ENCODE results near the gene DLX3. TPM values are rescaled to one million over a fixed set of nuclear protein-coding genes. Genes with fewer than 3 reads are reported as not detected.

Gene DLX3
- total RNA-seq, 1 experiment from 2014 or later: 4.9 TPM

- no peak for TF ChIP-seq CTCF (IDR thresholded peaks at IDR 0.05; ENCODE audit: insufficient read depth in 1 of 2, low read depth in 1 of 2, low read length in 1 of 2, severe bottlenecking in 1 of 2, unreplicated experiment in 1 of 2)
- CTCF ChIA-PET: interaction anchor here (1.1 to 1.7 kb wide), 7 partner anchors 15 to 166 kb away, joined by 3 to 5 read pairs (median 3); no protein-coding TSS in a partner anchor
These were observed 38.2 kb downstream of the DLX3 start for GRCh38 chr17:49956780-49957179.

GRCh38 chr17:49955157-49955556, 39.9 kb downstream of the DLX3 start:
- H3K9me3 ChIP-seq: no peaks in the 10 kb centered on the region
- H3K36me3 Mint-ChIP-seq (ENCODE audit: insufficient read depth, unreplicated experiment): no peaks in the 10 kb centered on the region
- ChIA-PET POLR2A (no interaction called here), CTCF (interaction anchor here (1.0 to 1.4 kb wide), 2 partner anchors 9 to 38 kb away, joined by 3 to 5 read pairs; no protein-coding TSS in a partner anchor)
- no peak for DNase-seq
- intact Hi-C loops (cut with micrococcal nuclease; ENCODE audit: unreplicated experiment): no loop called here
- H3K4me1 ChIP-seq: peaks cover 4% of the 10 kb centered on the region
- no peak for TF ChIP-seq CTCF (IDR thresholded peaks at IDR 0.05; ENCODE audit: insufficient read depth in 1 of 2, low read depth in 1 of 2, low read length in 1 of 2, severe bottlenecking in 1 of 2, unreplicated experiment in 1 of 2)
- BruUV-seq (replicated peaks): no TSS peak
- H3K9me3 Mint-ChIP-seq (ENCODE audit: unreplicated experiment): no peaks in the 10 kb centered on the region
- no peaks in the 10 kb centered on the region for H3K27me3 Mint-ChIP-seq (ENCODE audit: insufficient read depth, unreplicated experiment)
- no peak overlapping the region for H3K4me3 Mint-ChIP-seq (ENCODE audit: unreplicated experiment)
- no peak overlapping the region for H3K4me3 ChIP-seq (ENCODE audit: low read depth, low read length)
- no peaks in the 10 kb centered on the region for H3K36me3 ChIP-seq (ENCODE audit: control insufficient read depth, insufficient read depth, low read length)
- no peaks in the 10 kb centered on the region for H3K27me3 ChIP-seq (replicated peaks; ENCODE audit: control insufficient read depth, insufficient read depth, low read length)
- H3K27ac Mint-ChIP-seq (ENCODE audit: unreplicated experiment): no peak overlapping the region
- H3K4me1 Mint-ChIP-seq (ENCODE audit: low read depth, unreplicated experiment): peaks cover 27% of the 10 kb centered on the region

More at GRCh38 chr17:49956780-49957179, 38.2 kb downstream of the DLX3 start:
- Histone ChIP-seq H3K27me3 (replicated peaks; ENCODE audit: control insufficient read depth, insufficient read depth, low read length) (no peaks in the 10 kb centered on the region), H3K36me3 (ENCODE audit: control insufficient read depth, insufficient read depth, low read length) (no peaks in the 10 kb centered on the region), H3K4me1 (peaks cover 4% of the 10 kb centered on the region), H3K4me3 (ENCODE audit: low read depth, low read length) (no peak overlapping the region), H3K9me3 (no peaks in the 10 kb centered on the region)
- Mint-ChIP-seq H3K4me1 (ENCODE audit: low read depth, unreplicated experiment) (peaks cover 25% of the 10 kb centered on the region), H3K4me3 (ENCODE audit: unreplicated experiment) (no peak overlapping the region), H3K36me3 (ENCODE audit: insufficient read depth, unreplicated experiment) (no peaks in the 10 kb centered on the region), H3K27me3 (ENCODE audit: insufficient read depth, unreplicated experiment) (no peaks in the 10 kb centered on the region), H3K9me3 (ENCODE audit: unreplicated experiment) (no peaks in the 10 kb centered on the region), H3K27ac (ENCODE audit: unreplicated experiment) (no peak overlapping the region)
- no peak for DNase-seq
- BruUV-seq (replicated peaks): no TSS peak
- intact Hi-C loops (cut with micrococcal nuclease; ENCODE audit: unreplicated experiment): no loop called here
- POLR2A ChIA-PET: no interaction called here

GRCh38 chr17:49952912-49953497, 42.0 kb downstream of the DLX3 start:
- Histone ChIP-seq H3K9me3 (no peaks in the 10 kb centered on the region), H3K4me1 (peaks cover 4% of the 10 kb centered on the region), H3K36me3 (ENCODE audit: control insufficient read depth, insufficient read depth, low read length) (no peaks in the 10 kb centered on the region), H3K4me3 (ENCODE audit: low read depth, low read length) (no peak overlapping the region), H3K27me3 (replicated peaks; ENCODE audit: control insufficient read depth, insufficient read depth, low read length) (no peaks in the 10 kb centered on the region)
- peaks cover 25% of the 10 kb centered on the region for H3K4me1 Mint-ChIP-seq (ENCODE audit: low read depth, unreplicated experiment)
- no peaks in the 10 kb centered on the region for H3K9me3 Mint-ChIP-seq (ENCODE audit: unreplicated experiment)
- no peak overlapping the region for H3K4me3 Mint-ChIP-seq (ENCODE audit: unreplicated experiment)
- ChIA-PET CTCF (interaction anchor here (0.5 to 4.9 kb wide), 43 partner anchors 9 to 247 kb away, joined by 3 to 45 read pairs (median 6); partner anchors contain the start of gene DLX3), POLR2A (no interaction called here)
- H3K36me3 Mint-ChIP-seq (ENCODE audit: insufficient read depth, unreplicated experiment): no peaks in the 10 kb centered on the region
- no peaks in the 10 kb centered on the region for H3K27me3 Mint-ChIP-seq (ENCODE audit: insufficient read depth, unreplicated experiment)
- intact Hi-C loops (cut with micrococcal nuclease; ENCODE audit: unreplicated experiment): loop anchor here (1.0 to 2.0 kb wide), 8 partner anchors 16 to 208 kb away; partner anchors contain the start of genes DLX3 and DLX4
- no TSS peak for BruUV-seq (replicated peaks)
- no peak for DNase-seq
- H3K27ac Mint-ChIP-seq (ENCODE audit: unreplicated experiment): no peak overlapping the region
- no peak for TF ChIP-seq CTCF (IDR thresholded peaks at IDR 0.05; ENCODE audit: insufficient read depth in 1 of 2, low read depth in 1 of 2, low read length in 1 of 2, severe bottlenecking in 1 of 2, unreplicated experiment in 1 of 2)
